GM19372 (cell line): ENCODE measurements around the gene SLC38A3.
"Not testable (repeated sequence)": the region's sequence is repeated elsewhere in the genome, so short reads cannot be mapped to it uniquely, and the experiment has no call there.

Experiments used
- ATAC-seq: cut with Tn5 transposase; IDR thresholded peaks from one replicate; pipeline ENCODE4 v1.9.1; 2021; ENCODE audit warnings: mild to moderate bottlenecking, low read depth, moderate library complexity; ENCODE audit not compliant: unreplicated experiment

SLC38A3 gene

DNA sequence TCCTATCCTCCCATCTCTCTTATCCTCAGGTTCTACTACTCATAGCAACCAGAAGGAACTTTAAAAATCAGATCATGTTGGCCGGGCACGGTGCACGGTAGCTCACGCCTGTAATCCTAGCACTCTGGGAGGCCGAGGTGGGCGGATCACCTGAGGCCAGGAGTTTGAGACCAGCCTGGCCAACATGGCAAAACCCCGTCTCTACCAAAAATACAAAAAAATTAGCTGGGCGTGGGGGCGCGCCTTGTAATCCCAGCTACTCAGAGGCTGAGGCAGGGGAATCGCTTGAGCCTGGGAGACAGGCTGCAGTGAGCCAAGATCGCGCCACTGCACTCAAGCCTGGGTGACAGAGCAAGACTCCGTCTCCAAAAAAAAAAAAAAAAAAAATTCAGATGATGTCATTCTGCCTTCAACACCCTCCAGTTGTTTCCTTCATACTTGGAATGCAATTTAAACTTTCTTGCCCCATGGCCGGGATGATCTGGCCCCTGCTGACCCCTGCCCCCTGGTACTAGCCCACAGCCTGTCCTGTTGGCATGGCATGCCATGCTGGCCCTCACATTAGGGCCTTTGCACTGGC lies 23.2 kb downstream of the SLC38A3 start:
- not testable (repeated sequence) for ATAC-seq

DNA sequence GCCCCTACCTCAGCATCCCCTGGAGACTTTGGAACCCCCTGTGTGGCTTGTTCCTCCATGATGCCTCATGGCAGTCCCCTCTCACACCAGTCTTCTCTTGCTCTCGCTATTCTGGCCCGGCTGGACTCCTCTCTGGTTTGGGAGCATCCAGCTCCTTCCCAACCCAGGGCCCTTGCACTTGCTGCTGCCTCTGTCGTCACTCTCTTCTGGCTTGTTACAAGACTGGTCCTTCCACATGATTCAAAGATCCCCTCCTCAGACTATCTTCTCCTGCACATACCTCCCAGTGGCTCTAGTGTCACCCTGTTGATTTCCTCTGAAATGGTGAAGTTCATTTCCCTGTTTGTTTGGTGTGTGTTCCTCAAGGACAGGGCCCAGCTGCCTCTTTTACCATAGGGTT lies 24.4 kb downstream of the SLC38A3 start:
- no peak for ATAC-seq

DNA sequence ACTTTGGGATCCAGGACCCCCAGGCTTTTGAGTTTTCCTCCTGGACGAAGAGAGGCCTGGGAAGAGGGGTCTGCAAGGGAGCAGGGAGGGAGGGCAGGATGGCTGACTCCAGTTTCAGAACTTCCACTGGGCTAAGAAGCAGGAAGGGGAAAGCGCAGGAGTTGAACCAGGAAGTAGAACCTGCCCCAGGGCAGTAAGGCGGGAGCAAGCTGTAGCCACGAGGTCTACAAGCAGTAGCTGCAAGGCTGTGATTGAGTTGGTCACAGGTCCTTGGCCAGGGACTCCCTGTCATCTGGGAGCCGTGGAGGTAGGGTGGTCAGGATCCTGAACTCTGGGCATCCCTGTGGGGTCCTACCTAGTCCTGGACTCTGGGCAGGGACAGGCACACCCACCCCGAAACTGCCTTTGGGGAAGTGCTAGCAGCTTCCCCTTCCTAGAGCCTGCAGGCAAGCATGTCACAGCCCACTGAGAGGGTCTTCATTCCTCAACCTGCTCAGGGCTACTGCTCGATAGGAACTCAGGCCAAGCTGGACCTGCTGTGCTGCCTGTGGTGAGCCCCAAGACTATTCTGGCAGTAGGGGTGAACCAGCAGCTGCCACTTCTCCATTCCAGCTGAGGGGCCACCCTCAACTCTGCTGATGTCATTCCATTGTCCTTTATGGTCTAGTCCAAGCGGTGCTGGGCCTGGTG lies 25.2 kb downstream of the SLC38A3 start:
- no peak for ATAC-seq

DNA sequence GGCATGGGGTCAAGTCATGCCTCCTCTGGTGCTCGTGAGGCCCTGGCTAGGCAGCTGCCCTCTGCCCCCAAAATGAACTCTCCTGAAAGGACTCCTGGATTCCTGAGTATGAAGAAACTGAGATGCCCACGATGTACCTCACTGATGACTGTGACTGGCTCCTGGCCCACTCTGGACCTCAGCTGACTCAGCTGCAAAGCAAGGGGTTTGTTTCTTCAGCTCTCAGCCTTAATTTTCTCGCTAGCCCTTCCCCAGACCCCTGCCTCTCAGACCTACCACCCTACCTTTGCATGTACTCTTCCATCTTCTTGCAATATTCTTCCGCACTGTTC lies 25.7 kb downstream of the SLC38A3 start:
- ATAC-seq: no peak

DNA sequence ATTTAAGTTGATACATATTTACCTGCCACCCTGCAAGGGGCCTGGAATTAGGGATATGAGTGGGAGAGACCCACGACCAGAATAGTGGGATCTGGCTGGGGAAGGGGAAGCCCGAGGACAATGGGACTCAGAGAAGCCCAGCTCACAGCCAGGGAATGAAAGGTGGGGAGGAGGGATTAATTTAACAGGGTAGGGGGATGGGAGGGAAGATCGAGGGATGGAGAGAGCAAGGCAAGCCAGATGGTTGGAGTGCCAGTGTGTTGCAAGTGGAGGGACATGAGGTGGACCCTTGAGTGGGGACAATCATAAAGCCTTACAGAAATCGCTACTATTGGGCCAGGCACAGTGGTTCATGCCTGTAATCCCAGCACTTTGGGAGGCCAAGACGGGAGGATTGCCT lies 26.5 kb downstream of the SLC38A3 start:
- ATAC-seq: no peak

DNA sequence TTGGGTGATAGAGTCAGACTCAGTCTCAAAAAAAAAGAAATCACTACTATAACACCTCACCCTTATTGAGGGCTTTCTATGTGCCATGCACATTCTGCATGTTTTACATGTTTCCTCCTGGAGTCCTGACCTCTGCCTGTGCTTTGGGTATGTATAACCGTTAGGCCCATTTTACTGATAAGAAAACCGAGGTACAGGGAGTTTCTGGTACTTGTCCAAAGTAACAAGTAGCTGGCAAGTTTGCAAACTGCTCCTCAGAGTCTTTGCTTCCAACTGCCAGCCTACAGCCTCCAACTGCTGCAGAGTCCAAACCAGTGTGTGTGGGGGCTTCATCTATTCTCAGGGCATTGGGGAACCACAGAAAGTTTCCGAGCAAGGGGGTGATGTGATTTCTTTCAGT lies 27.2 kb downstream of the SLC38A3 start:
- no peak for ATAC-seq

DNA sequence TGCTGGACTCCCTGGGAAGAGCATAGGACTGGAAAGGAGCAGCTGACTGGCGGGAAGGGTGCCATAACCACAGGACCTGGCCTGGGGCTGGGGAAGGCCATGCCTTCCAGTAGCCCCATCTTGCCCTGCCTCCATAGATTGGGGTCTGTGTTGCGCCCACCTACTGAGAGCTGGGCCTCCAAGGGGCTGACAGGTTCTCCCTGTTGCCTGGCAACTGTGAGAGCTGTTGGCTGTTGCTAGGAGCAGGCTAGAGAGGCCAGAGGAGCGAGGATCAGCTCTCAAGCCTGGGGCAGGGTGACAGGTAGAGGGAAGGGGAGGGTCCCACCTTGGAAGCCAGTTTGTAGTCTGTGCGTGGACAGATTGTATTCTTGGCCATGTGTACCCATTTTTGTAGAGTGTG lies 28.1 kb downstream of the SLC38A3 start:
- no peak for ATAC-seq

DNA sequence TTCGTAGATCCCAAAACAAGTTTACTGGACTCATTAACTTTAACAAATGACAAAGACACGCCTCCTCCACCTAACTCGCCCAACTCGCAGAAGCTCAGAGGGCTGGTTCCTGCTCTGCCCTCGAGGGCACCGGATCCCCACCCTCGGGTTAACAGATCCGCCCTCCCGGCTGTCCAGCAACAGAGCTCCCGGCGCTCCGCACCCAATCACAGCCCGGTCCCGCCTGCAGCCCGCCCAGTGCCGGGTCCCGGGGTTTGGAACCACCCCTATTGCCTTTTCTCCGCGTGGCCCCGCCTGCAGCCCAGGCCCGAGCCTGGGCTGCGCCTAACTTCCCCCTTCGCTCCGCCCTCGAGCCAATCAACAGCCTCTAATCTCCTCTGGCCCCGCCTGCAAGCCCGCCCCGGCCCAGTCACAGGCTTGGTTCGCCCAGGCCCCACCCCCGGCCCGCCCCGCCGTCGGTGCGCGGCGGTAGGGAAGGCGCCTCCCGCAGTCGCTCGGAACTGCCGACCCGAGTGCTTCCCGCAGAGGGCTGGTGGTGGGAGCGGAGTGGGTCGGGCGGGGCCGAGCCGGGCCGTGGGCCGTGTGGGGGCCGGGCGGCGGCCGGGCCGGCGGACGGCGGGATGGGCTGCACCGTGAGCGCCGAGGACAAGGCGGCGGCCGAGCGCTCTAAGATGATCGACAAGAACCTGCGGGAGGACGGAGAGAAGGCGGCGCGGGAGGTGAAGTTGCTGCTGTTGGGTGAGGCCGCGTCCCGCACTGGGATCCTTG lies 30.8 kb downstream of the SLC38A3 start, which contains the start of gene GNAI2:
TSS of gene GNAI2 (plus strand) at position 489 of the 768 bp plus-strand sequence. CDS start at position 621, 132 bp downstream.
- ATAC-seq: peak; percentile 89

DNA sequence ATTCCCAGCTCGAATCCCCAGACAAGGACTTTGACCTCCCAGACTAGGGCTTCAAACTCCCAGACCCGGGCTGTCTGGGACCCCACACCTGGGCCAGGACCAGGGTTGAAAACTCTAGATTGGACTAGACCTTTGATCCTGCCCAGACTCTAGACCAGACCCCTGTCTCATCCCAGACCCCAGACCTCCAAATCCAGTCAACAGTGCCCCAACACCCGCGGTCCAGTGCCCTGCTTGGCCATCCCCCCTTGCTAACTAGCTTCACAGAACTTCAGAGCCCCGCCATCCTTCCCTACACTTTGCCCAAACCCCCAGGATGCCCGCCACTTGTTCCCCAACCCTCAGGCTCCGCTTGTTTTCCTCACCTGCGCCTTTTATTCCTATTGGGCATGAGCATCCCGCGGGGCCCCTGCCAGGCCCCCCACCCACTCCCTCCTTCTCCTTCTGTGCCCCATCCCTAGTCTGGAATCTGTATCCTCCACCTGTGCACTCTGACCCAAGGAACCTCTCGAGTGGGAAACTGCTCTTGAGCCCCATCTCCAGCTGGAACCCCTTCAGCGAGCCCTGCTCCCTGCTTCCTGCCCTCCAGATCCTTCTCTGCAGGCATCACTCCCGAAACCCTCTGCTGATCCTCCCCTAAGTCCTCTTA lies 31.5 kb downstream of the SLC38A3 start:
- no peak for ATAC-seq

DNA sequence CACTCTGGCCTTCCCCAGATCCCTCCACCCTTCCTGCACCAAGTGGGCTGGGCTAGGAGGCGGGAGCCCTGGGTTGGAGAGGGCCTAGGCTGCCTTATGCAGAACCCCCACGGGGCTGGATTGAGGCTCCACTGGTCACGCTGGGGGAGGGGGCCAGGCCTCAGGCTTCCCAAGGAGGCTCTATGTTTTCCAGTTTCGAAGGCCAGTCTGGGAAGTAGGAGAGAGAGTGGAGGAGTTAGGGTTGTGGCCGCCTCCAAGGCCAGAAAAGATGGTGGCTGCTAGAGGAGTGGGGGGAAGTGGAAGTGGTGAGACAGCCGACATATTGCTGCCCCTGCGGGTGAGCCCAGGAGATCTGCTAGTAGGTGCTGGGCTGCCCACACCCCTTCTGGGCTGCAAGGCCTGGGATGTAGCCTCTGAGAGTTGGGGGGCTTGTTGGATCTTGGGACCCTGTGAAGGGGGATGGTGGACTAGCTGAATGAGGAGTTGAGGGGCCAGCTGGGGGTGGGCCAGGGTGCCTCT lies 32.1 kb downstream of the SLC38A3 start:
- ATAC-seq: no peak

DNA sequence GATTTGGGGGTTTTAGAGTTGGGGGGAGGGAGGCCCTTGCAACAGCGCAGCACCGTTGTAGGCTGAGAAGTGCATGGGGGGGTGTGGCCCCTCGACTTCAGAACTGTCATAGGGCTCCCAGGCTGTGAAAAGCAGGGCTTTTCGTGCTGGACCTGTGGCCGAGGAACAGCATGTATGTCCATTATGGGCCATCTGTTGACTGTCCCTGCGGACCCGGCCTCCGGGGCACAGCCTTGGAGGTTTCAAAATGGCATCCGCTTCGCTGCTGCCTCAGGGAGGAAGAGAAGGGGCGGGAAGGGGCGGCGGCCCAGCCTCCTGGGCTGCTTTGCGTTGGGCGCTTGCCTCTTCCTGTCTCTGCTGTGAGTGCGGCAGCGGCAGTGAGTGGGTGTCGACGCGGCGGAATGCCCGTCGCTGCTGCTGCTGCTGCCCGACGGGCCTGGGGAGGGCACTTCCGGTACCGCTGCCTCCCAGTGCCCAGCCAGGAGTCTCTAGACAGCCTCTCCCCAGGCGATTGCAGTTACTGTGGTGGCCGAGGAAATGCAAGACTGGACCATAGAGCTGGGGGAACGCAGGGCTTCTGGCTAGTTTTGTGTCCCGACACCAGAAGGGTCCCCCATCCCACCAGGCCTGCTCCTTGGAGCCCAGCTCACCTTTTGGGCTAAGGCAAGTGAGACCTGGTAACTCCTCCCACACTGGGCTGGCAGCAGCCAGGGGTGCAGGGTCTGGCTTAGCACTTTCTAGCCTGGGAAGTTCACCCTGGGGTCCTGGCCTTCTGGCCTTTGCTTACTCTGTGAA lies 32.9 kb downstream of the SLC38A3 start:
- peak; percentile 24 for ATAC-seq

DNA sequence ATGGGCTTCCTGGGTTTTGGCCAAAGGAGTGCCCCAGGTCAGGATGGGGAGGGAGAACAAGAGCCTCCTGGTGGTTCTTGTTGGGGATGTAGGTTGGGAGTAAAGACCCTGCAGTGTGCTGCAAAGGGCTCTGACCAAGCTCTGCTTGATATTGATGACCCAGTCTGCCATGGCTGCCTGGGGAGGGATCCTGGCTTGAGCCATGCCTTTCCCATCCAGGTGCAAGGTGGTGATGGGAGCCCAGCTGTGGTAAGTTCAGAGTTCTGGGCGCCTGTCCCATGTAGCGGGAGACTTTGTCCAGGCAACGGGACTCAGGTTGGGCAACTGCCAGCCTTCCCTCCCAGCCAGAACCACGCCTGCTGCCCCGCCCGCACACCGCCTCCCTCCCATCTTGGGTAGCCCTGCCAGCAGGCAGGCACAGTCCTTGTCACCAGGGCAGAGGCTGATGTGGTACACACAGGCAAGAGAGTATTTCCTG lies 33.5 kb downstream of the SLC38A3 start:
- no peak for ATAC-seq

DNA sequence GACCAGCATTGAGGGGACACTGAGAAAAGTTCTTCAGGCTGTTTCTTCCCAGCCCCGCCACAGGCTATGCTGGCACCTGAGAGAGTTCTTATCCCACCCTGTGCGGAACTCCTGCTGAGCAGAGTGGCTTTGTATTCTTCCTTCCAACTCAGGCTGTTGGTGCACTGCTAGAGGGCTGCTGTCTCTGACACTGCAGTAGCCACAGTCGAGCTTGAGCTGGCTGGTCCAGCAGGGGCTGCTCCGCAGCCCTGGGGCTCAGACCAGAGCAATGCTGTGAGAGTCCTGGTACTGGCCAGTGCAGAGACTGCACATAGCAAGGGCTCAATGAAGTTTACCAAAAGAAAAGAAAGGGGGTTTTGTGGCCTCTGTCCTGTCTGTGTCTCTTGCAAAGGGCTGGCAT lies 34.6 kb downstream of the SLC38A3 start:
- ATAC-seq: no peak

DNA sequence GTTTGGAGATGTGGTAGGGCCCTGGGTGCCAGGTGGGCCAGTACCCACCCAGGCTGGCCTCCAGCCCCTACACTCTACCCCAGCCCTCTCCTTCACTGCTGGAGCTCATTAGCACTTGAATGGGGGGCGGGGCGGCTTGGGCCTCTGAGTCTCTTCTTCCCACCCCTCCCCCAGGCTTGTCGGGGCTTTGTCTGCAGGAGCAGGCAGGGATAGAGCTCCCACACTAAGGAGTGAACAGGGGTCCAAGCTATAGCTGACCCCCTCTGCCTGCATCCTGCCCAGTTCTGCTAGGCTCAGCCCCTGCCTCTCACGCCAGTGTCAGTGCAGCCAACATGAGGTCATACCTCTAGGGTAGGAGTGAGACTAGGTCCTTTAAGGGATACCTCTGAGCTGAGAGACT lies 36.1 kb downstream of the SLC38A3 start:
- no peak for ATAC-seq

DNA sequence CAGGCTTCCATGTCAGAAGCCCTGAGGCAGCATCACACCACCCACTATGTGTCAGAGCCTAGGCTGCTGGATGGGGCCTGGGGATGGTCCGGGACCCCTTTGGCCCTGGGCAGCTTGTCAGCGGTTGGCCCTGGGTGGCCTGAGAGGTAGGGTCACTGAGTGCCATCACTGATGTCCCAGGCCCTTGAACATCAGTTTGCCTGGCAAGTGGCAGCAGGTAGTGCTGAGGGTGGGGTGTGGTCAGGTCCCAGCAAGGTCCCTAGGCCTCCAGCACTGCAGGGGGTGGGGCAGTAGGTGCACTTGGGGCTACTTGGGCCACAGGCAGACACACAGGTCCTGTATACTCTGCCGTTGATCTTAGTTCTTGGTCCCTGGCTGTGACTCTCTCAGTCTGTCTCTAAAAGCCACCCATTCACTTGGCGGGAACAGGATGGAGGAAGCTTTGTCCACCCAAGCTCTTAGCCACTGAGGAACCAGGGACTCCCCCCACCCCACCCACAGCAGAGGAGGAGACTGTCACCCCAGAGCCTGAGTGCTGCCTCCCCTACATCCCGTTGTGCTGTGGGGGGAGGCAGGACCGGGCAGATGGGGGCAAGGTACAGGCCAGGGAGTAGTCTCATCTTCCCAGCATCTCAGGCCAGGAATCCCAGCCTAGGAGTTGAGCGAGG lies 36.8 kb downstream of the SLC38A3 start:
- no peak for ATAC-seq

DNA sequence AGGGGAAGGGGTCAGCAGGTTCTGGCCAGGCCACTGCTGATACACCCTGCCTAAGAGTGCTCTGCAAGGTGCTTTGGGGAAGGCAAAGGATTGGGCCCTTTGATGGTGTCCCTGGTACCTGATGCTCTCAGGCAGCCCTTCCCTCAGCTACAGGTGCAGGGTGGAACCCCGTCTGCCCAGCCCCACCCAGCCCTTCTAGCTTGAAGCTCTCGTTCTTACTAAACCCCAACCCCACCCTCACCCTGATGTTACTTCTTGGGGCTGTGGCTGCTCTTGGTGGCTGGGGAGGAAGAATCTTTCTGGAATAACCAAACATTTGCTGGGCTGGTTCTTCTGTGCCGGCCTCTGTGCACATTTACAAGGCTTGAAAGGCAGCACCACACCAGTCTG lies 37.3 kb downstream of the SLC38A3 start:
- no peak for ATAC-seq

DNA sequence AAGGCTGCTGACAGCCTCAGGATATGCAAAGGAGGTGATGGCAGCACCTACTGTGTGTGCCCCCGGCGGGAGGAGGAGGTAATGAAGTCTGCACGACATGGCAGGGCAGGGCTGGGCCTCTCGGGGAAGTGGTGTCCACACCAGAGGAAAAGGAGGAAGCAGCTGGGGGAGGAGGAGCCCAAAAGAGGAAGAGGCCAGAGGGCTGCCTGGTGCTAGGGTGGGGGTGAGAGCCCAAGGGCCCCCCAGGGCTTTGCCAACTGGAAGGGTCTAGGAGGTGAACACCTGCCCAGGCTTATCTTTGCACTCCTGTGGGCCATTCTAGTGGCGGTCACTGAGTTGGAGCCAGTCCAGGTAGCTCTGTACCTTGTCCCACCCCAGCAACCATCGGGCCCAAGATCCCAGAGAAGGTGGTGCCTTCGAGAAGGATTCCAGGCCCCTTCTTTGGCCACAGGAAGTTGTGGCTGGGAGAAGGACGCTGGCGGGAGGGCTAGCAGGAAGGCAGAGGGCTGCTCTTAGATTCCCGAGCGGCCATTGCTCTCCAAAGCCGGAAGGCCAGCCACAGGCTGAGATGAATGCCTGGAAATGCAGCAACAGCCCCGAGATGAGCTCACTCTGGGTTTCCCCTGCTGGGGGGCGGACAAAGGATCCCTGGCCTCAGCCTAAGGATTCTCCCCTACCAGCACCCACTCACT lies 37.9 kb downstream of the SLC38A3 start:
- ATAC-seq: no peak

DNA sequence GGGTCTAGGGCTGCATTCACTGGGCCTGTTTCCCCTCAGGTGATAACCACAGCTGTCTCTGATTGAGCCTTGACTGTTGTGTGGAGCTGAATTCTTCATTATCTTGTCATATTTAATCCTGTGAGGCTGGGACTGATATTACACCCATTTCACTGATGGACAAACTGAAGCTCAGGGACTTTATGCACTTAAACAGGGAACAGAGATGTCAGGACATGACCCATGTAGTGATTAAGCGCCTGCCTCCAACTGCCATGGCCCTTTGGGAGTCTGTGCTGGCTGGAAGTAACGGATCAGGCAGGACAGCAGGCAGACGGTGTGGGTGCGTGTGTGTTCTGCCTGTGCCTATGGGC lies 38.4 kb downstream of the SLC38A3 start:
- ATAC-seq: no peak

DNA sequence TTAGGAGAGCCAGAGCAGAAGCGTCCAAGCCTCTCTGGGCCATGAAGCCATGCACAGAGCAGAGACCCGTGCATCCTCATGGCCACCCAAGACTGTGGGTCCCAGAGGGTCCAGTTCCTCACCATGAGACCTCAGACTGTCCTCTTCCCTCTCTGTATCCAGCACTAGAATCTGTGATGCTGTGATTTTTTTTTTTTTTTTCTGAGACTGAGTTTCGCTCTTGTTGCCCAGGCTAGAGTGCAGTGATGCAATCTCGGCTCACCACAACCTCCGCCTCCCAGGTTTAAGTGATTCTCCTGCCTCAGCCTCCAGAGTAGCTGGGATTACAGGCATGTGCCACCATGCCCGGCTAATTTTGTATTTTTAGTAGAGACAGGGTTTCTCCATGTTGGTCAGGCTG lies 39.7 kb downstream of the SLC38A3 start:
- not testable (repeated sequence) for ATAC-seq
